ENCODE measurements around the gene HSCB.
"Not testable (repeated sequence)": the region's sequence is repeated elsewhere in the genome, so short reads cannot be mapped to it uniquely, and the experiment has no call there.

The HSCB gene

GRCh38 chr22:28741785-28742561 is at the start of gene HSCB, which contains the start of gene CHEK2:
TSS of gene HSCB (plus strand) at chr22:28742039. CDS start at chr22:28742096, 57 bp downstream.
TSS of gene CHEK2 (minus strand) at chr22:28741820. CDS start at chr22:28734721, 7,099 bp downstream.
- DNase-seq (ENCODE audit: low read depth) = peak; percentile 93

- DNase-seq (ENCODE audit: low read depth) = not testable (repeated sequence)
Observed at GRCh38 chr22:28693041-28693760, 48.6 kb upstream of the HSCB start.

- DNase-seq (ENCODE audit: low read depth) = no peak
Observed at GRCh38 chr22:28702891-28703290, 38.9 kb upstream of the HSCB start.

GRCh38 chr22:28703436-28703835 is 38.4 kb upstream of the HSCB start:
- DNase-seq (ENCODE audit: low read depth) = no peak

- no peak for DNase-seq (ENCODE audit: low read depth)
Observed at GRCh38 chr22:28706845-28707244, 35.0 kb upstream of the HSCB start.

- DNase-seq (ENCODE audit: low read depth) = no peak
Observed at GRCh38 chr22:28710107-28710506, 31.7 kb upstream of the HSCB start.

- DNase-seq (ENCODE audit: low read depth) = no peak
Observed at GRCh38 chr22:28710576-28711191, 31.2 kb upstream of the HSCB start.

- DNase-seq (ENCODE audit: low read depth) = no peak
Observed at GRCh38 chr22:28711341-28711740, 30.5 kb upstream of the HSCB start.

- no peak for DNase-seq (ENCODE audit: low read depth)
Observed at GRCh38 chr22:28711820-28712777, 29.7 kb upstream of the HSCB start.

GRCh38 chr22:28714043-28714628 is 27.7 kb upstream of the HSCB start:
- no peak for DNase-seq (ENCODE audit: low read depth)

GRCh38 chr22:28715611-28716010 is 26.2 kb upstream of the HSCB start:
- no peak for DNase-seq (ENCODE audit: low read depth)

- DNase-seq (ENCODE audit: low read depth) = no peak
Observed at GRCh38 chr22:28716686-28717085, 25.2 kb upstream of the HSCB start.

- DNase-seq (ENCODE audit: low read depth) = no peak
Observed at GRCh38 chr22:28718044-28718443, 23.8 kb upstream of the HSCB start.

- no peak for DNase-seq (ENCODE audit: low read depth)
Observed at GRCh38 chr22:28728002-28728401, 13.8 kb upstream of the HSCB start.

GRCh38 chr22:28728621-28729313 is 13.1 kb upstream of the HSCB start:
- no peak for DNase-seq (ENCODE audit: low read depth)

- no peak for DNase-seq (ENCODE audit: low read depth)
Observed at GRCh38 chr22:28730179-28730578, 11.7 kb upstream of the HSCB start.

GRCh38 chr22:28734393-28734792 is 7.4 kb upstream of the HSCB start:
- no peak for DNase-seq (ENCODE audit: low read depth)

- DNase-seq (ENCODE audit: low read depth) = no peak
Observed at GRCh38 chr22:28736301-28737155, 5.3 kb upstream of the HSCB start.

- no peak for DNase-seq (ENCODE audit: low read depth)
Observed at GRCh38 chr22:28737701-28738100, 4.1 kb upstream of the HSCB start.

GRCh38 chr22:28738876-28739275 is 3.0 kb upstream of the HSCB start:
- not testable (repeated sequence) for DNase-seq (ENCODE audit: low read depth)
